Activated CD4-positive, alpha-beta T cell treated with anti-CD3 and anti-CD28 coated beads, Interleukin-2, amount 50 U/mL, for 48 hours (primary cell): Measurements from ENCODE around the gene CNOT2.
A peak's percentile ranks its signal among the peaks of the same experiment; 100 is the strongest.

Source experiments
- DNase-seq, 2 experiments: peaks; one replicate each; pipeline ENCODE4 v3.0.0-alpha.2; 2020

CNOT2 gene

GRCh38 chr12:70305794-70306193 lies 62.6 kb downstream of the CNOT2 start:
- DNase-seq = no peak

GRCh38 chr12:70306676-70307075 lies 63.4 kb downstream of the CNOT2 start:
- no peak for DNase-seq

GRCh38 chr12:70307868-70308267 lies 64.6 kb downstream of the CNOT2 start:
- no peak for DNase-seq

GRCh38 chr12:70309348-70309747 lies 66.1 kb downstream of the CNOT2 start:
- DNase-seq = no peak

GRCh38 chr12:70314145-70314544 lies 70.9 kb downstream of the CNOT2 start:
- DNase-seq = no peak

- DNase-seq = no peak
These were observed 74.5 kb downstream of the CNOT2 start for GRCh38 chr12:70317781-70318180.

- DNase-seq = no peak
These were observed 76.4 kb downstream of the CNOT2 start for GRCh38 chr12:70319605-70320004.

GRCh38 chr12:70321191-70321590 lies 78.0 kb downstream of the CNOT2 start:
- DNase-seq = no peak

GRCh38 chr12:70327541-70327940 lies 84.3 kb downstream of the CNOT2 start:
- DNase-seq = no peak

- DNase-seq = no peak
These were observed 86.5 kb downstream of the CNOT2 start for GRCh38 chr12:70329728-70330127.

GRCh38 chr12:70330158-70330557 lies 86.9 kb downstream of the CNOT2 start:
- no peak for DNase-seq

- DNase-seq = no peak
These were observed 89.0 kb downstream of the CNOT2 start for GRCh38 chr12:70332236-70332635.

GRCh38 chr12:70334742-70335141 lies 91.5 kb downstream of the CNOT2 start:
- DNase-seq = no peak

- DNase-seq = no peak
These were observed 95.3 kb downstream of the CNOT2 start for GRCh38 chr12:70338531-70338930.

- no peak for DNase-seq
These were observed 107.8 kb downstream of the CNOT2 start for GRCh38 chr12:70351076-70351475.

GRCh38 chr12:70353780-70354660 lies 110.8 kb downstream of the CNOT2 start:
- no peak for DNase-seq

GRCh38 chr12:70354787-70355186 lies 111.6 kb downstream of the CNOT2 start:
- no peak for DNase-seq

GRCh38 chr12:70355972-70356371 lies 112.7 kb downstream of the CNOT2 start:
- no peak for DNase-seq

- no peak for DNase-seq
These were observed 116.4 kb downstream of the CNOT2 start for GRCh38 chr12:70359458-70360197.

GRCh38 chr12:70360218-70360617 lies 117.0 kb downstream of the CNOT2 start:
- DNase-seq = no peak

- DNase-seq = peak in 1 of 2 experiments; percentile 14
These were observed 121.6 kb downstream of the CNOT2 start for GRCh38 chr12:70364695-70365397.

- DNase-seq = no peak
These were observed 122.1 kb downstream of the CNOT2 start for GRCh38 chr12:70365398-70365647.

GRCh38 chr12:70365648-70366518 lies 122.7 kb downstream of the CNOT2 start, which contains the start of gene KCNMB4:
Gene KCNMB4 (plus strand): TSS chr12:70366290. CDS start chr12:70366735, 445 bp downstream.
- DNase-seq = peak; percentile 79 to 83
